Epithelial cell of esophagus (primary cell): ENCODE results near the gene KBTBD2.
"Not testable (repeated sequence)": the region's sequence is repeated elsewhere in the genome, so short reads cannot be mapped to it uniquely, and the experiment has no call there.

Experiments
- DNase-seq: peaks from one replicate; pipeline ENCODE4 v3.0.0; 2010; ENCODE audit warnings: low read depth
- H3K4me3 ChIP-seq: 2 replicates; pipeline ENCODE4 v1.5.1; 2011; ENCODE audit warnings: mild to moderate bottlenecking, low read length, control low read depth
- TF ChIP-seq, protein P1 (sequence below): IDR thresholded peaks from 2 replicates; pipeline ENCODE4 v1.5.1; 2011; ENCODE audit warnings: low read depth, mild to moderate bottlenecking, low read length, control low read depth, inconsistent platforms; ENCODE audit not compliant: insufficient read depth; ENCODE audit errors: missing control alignments

The KBTBD2 gene

DNA sequence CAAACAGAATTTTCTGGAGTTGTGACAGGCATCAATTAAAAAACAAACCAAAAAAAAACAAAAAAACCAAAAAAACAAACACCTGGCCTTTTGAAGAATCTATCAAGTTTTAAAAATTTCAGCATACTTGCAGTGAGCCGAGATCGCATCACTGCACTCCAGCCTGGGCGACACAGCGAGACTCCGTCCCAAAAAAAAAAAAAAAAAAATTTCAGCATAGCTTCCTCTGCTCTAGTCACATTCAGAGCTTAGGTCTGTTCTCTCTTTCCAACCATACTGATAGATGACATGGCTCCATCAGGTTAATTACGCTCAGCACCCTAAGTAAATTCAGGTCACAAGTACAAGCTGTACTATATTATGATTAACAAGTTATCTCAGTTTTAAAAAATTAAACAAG is 3.1 kb downstream of the KBTBD2 start:
- no peak overlapping the region for H3K4me3 ChIP-seq
- DNase-seq, result no peak
- TF ChIP-seq, protein P1, sequence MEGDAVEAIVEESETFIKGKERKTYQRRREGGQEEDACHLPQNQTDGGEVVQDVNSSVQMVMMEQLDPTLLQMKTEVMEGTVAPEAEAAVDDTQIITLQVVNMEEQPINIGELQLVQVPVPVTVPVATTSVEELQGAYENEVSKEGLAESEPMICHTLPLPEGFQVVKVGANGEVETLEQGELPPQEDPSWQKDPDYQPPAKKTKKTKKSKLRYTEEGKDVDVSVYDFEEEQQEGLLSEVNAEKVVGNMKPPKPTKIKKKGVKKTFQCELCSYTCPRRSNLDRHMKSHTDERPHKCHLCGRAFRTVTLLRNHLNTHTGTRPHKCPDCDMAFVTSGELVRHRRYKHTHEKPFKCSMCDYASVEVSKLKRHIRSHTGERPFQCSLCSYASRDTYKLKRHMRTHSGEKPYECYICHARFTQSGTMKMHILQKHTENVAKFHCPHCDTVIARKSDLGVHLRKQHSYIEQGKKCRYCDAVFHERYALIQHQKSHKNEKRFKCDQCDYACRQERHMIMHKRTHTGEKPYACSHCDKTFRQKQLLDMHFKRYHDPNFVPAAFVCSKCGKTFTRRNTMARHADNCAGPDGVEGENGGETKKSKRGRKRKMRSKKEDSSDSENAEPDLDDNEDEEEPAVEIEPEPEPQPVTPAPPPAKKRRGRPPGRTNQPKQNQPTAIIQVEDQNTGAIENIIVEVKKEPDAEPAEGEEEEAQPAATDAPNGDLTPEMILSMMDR, result no peak

DNA sequence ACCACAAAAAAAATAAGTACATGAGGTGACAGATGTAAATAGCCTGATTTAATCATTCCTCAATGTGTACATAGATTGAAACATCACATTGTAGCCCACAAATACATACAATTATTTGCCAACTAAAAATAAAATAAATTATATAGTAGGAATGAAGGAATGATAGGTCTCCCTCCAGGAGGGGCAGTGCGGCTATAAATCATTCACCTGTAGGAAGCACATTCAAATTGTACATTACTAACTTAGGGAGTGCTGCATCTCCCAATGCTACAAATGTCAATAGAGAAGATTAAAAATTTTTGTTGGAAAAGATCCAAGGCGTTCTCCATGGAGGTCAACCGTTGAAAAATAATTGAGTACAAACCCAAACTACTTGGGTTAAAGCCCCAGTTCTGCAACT is 4.2 kb downstream of the KBTBD2 start:
- TF ChIP-seq, protein P1, result no peak
- H3K4me3 ChIP-seq, result no peak overlapping the region
- DNase-seq, result no peak

DNA sequence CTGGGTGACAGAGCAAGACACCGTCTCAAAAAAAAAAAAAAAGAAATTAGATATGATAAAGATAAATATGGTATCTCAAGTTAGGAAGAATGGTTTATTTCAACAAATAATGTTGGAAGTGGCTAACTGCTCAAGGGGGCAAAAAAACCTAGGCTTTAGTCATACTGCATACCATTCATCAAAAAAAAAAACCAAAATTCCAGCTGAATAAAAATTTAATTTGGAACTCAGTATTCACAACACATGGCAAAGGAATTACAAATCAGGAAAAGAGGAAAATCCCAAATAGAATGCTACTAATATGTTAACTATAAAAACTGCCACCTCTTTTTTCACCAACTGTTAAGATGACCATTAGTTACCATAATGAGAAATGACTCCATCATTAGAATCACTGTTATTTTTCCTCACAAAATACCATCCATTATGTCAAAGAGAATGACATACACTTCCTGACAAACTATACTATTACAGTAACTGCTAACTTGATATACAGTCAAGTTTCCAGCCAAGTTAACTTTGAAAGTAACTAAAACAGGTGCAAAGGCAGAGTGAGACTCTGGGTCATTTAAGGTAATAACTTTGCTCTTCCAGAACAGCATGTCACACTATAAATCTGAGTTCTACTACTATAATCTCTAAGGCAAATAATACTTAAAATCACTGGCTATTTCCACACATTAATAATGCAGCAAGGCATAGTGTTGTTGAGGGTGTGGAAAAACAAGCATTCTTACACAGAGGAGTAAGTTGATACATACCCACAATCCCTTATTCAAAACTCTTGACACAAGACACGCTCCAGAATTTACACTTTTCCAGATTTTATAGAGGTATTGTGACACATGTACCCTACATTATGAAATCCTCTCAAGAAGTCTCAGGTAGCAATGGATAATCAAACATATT is 10.2 kb downstream of the KBTBD2 start:
- no peak for DNase-seq
- TF ChIP-seq, protein P1, result no peak
- no peak overlapping the region for H3K4me3 ChIP-seq

DNA sequence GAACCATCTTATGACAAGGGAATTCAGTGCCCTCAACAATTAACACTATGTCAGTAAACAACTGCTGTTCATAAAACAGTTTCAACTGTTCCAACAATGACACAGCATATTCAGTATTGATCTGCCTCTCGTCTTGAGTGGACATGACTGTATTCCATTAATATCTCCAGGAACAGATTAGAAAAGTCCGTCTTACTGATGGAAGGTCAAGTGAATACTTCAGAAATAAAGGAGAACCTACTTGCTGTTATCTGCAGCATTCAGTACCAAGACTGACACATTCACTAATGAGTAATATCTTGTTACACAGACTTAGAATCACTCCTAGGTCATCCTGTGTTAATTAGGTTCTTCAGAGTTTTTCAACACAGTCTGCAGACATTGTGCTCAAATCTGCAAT is 12.1 kb downstream of the KBTBD2 start:
- DNase-seq, result peak; percentile 40
- no peak overlapping the region for H3K4me3 ChIP-seq
- TF ChIP-seq, protein P1, result no peak

DNA sequence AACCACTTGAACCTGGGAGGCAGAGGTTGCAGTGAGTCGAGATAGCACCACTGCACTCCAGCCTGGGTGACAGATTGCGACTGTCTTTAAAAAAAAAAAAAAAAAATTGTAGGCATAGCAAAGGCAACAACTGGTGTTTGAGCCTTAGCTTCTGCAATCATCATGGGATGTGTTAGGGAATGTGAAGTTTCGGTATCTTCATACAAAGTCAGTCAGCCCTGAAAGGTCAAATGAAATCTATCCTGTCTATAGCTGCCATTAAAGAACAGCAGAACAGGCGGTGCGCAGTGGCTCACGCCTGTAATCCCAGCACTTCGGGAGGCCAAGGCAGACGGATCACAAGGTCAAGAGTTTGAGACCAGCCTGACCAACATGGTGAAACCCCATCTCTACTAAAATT is 13.5 kb downstream of the KBTBD2 start:
- not testable (repeated sequence) for H3K4me3 ChIP-seq, DNase-seq

DNA sequence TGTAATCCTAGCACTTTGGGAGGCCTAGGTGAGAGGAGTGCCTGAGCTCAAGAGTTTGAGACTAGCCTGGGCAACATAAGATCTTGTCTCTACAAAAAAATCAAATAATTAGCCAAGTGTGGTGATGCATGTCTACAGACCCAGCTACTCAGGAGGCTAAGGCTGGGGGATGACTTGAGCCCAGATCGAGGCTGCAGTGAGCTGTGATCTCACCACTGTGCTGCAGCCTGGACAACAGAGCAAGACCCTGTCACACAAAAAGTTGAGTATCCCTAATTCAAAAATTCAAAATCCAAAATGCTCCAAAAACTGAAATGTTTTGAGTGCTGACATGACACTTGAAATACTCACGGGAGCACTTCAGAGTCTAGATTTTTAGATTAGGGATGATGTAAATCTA is 19.1 kb downstream of the KBTBD2 start:
- TF ChIP-seq, protein P1, result no peak
- H3K4me3 ChIP-seq, result no peak overlapping the region
- DNase-seq, result no peak

DNA sequence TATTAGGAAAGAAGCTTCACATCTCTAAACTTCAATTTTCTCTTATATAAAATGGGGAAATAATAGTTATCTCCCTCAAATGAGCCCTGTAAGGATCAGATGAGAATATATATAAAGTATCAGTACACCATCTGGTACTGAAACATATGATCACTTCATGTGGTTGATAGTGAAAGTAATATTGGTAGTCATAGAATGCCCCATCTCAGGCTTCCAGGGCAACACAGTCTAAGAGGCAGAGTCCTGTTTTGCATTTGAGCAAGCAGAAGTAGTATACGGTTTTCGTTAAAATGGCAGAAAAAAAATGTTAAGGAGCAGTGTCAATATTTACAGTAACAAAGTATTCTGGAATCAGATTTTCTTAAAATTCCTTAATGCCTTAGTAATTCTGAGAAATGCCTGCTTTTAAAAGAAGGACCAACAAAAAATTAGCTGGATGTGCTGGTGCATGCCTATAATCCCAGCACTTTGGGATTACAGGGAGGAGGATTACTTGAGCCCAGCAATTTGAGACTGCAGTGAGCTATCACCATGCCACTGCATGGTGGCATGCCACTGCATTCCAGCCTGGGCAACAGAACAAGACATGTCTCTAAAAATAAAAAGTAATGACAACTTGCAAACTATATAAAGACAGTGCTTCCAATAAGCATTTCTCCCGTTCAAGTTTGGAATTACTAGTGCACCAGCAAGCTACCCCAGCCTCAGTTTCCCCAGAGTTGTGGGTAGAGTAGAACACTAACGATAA is 19.8 kb downstream of the KBTBD2 start:
- H3K4me3 ChIP-seq, result no peak overlapping the region
- TF ChIP-seq, protein P1, result no peak
- no peak for DNase-seq
